DND-41 (cell line): ENCODE results near the gene SARS2.

Experiments used
- CTCF ChIP-seq: IDR thresholded peaks from 2 replicates; pipeline ENCODE4 v1.5.1; 2012; ENCODE audit warnings: borderline replicate concordance, low read length, moderate library complexity, mild to moderate bottlenecking; ENCODE audit not compliant: poor library complexity, severe bottlenecking; ENCODE audit errors: extremely low read depth
- EZH2 ChIP-seq: IDR thresholded peaks from 3 replicates; pipeline ENCODE4 v1.6.1; 2012; ENCODE audit warnings: borderline replicate concordance, low read depth, mild to moderate bottlenecking, moderate library complexity, low read length, inconsistent platforms; ENCODE audit not compliant: severe bottlenecking

- TF ChIP-seq CTCF: no peak
- TF ChIP-seq EZH2: no peak
These were observed 40.3 kb upstream of the SARS2 start for GRCh38 chr19:38970664-38971532.
